ENCODE results near the gene SVOPL.
"Not testable (repeated sequence)": the region's sequence is repeated elsewhere in the genome, so short reads cannot be mapped to it uniquely, and the experiment has no call there.

GRCh38 chr7:138688037-138688436, 13.1 kb downstream of the SVOPL start:
- not testable (repeated sequence) for TF ChIP-seq CTCF (IDR thresholded peaks at IDR 0.05); EZH2 (IDR thresholded peaks at IDR 0.05; ENCODE audit: borderline replicate concordance, insufficient read depth, low read depth, low read length, poor library complexity, severe bottlenecking)
